ENCODE data around the gene MTUS2.

DNA sequence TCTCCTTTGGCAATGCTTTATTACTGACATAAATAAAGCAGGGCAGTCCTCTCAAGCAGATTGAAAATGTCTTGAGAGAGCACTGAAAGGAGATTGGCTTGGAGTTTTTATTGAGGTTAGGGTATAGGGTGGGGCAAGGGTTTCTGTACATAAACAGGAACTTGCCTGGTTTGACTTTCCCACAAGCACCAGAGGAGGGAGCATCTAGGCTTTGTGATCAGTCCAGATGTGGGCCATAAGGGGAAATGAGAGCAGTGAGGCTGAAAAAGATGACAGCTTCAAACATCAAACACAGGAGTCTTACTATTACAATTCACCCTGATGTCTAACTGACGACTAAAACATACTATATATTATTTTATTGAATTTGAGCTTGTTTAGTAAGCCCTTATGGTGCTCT lies 260.9 kb downstream of the MTUS2 start:
- TF ChIP-seq CTCF (conservative IDR thresholded peaks at IDR 0.05; ENCODE audit: low read depth, low read length) (no peak), EZH2 (IDR thresholded peaks at IDR 0.05; ENCODE audit: low read length, unreplicated experiment) (no peak)
